Activated CD8-positive, alpha-beta memory T cell treated with anti-CD3 and anti-CD28 coated beads, Interleukin-2, amount 50 U/mL, for 4 hours (primary cell): ENCODE results near the gene HAUS2.
A peak's percentile ranks its signal among the peaks of the same experiment; 100 is the strongest.
"Not testable (repeated sequence)": the region's sequence is repeated elsewhere in the genome, so short reads cannot be mapped to it uniquely, and the experiment has no call there.

Experiments used
- DNase-seq: peaks from one replicate; pipeline ENCODE4 v3.0.0-alpha.2; 2020

HAUS2 gene

DNA sequence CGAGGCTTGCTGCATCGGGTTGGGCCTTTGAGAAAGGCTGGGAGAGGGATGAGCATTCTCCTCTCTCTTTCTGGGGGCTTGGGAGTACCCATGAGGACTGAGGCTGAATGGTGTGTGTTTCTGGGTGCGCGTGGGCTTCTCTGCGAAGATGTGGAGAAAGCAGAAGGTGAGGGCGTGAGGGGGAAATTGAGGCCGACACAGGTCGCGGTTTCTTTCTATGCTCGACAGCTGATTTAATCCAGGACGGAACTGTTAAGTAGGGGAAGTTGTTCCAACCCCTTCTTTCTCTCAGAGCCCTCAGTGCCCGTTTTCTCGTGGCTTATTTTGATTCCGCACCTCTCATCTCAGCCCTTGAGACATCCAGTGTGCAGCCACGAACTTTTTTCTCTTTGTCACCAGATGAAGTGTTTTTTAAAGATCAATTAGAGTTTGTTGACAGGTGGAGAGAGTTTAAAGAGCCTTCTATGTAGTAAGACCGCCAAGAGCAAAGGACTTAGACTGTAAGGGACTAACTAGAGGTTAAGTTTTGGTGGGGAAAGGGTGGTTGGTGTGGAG is 27.5 kb downstream of the HAUS2 start:
- no peak for DNase-seq

DNA sequence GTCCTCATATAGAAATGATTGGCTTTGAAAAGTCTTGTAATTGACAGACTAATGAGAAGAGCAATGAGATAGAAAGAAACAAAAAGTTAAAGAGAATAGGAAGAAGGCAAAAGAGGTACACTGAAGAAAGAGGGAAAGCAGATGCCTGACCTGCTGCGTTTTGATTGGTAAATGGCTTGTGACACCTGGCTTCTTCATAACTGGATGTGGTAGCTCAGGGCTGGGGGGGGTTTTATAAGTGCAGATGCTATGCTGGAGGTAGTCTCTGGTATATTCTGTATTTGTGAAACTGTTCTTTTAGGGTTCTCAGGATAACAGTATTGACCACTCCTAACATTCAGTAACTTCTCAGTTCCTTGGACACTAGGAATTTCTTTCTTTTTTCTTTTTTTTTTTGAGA is 28.1 kb downstream of the HAUS2 start:
- DNase-seq, result no peak

DNA sequence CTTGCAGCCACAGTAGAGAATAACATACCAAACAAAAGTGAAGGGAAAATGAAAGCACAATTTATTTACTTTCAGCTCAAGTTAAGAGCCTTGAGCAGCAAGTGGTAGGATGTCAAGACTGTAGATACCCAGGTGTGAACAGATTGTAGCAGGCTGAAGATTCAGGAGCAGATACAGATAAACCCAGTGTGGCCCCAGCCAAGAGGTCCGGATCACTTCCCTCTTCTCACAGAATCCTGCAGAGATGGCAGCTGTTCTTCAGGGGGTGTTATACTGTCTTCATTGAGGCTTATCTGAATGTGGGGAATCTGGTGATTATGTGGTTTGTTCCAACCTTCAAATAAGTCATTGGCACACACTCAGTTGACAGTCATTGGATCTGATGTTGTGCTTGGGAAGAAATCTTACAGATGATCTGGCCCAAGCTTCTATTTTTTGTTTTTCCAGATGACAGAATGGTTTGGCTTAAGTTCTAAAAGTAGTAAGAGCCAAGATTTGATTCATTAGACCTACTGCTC is 28.9 kb downstream of the HAUS2 start:
- DNase-seq, result no peak

DNA sequence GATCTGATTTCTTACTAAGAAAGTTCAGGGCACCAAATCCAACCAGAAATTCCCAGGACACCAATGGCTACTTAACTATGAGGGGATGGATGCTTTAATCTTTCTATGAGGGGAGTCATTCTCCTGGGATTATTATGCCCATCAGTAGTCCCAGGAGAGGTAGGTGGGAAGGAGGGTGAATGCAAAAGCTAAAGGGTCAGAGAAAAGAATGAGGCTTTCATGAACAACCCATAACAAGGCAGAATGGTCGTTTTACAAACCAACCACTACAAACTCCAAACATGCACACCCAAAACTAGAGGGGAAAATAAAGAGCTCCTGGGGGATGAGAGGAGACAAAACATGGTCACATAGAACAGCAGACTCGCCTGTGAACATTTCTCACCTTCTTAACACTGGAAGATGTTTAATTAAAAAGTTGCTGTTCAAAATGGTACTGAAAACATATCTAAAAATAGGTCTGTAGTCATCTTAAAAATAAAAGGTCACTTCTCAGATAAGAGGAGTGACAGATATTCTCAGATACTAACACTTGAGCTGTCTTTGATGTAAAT is 30.4 kb downstream of the HAUS2 start:
- DNase-seq, result no peak

DNA sequence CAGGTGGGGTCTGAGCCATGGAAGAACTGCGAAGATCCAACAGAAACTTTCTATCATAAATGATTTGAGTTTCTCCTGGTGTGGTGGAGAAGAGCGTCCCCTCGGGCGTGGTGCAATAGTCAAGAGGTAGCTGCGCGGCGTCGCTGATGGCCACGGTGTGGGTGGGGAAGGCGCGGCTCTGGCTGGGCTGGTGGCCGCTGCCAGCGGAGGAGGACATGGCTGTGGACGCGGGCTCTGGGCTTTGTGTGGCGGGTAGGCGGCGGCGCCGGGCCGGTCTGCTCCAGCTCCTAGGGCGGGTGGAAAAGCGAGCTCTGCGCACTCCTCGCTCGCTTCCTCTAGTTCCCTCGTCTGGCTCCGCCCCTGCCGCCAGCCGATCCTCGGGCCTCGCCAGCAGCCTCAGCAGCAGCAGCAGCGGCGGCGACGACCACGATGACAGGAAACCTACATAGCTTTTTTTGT is 32.7 kb downstream of the HAUS2 start:
- DNase-seq, result peak; percentile 79

DNA sequence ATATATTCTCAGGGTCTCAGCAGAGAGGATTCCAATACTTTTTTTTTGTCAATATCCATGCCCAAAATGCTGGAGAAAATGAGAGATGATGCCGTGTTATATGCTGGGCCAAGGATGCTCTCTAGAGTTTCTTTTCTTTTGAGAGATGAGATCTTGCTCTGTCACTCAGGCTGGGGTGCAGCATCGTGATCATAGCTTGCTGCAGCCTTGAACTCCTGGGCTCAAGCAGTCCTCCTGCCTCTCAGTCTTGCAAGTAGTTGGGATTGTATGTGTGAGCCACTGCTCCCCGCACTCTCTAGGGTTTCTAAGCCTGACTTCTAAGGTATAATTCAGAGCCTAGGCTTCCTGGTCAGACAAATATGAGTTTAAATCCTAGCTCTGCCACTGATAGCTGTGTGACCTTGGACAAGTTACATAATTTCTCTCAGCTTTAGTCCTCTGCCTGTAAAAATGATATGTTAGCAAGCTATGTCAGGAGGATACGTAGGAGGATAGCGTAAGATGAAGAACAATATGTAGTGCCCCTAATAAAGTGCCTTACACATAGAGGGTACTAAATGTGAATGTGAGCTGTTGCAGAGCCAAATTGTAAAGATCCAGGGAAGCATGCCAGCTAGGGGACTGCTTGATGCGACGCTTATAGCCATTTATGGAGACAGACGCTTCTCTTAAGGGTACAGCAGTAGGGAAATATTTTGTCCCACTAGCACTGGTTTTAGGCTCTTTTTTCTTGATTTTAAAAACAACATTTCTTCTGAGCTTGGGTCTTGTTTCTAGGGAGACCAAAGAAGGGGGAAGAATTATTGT is 34.1 kb downstream of the HAUS2 start:
- no peak for DNase-seq

DNA sequence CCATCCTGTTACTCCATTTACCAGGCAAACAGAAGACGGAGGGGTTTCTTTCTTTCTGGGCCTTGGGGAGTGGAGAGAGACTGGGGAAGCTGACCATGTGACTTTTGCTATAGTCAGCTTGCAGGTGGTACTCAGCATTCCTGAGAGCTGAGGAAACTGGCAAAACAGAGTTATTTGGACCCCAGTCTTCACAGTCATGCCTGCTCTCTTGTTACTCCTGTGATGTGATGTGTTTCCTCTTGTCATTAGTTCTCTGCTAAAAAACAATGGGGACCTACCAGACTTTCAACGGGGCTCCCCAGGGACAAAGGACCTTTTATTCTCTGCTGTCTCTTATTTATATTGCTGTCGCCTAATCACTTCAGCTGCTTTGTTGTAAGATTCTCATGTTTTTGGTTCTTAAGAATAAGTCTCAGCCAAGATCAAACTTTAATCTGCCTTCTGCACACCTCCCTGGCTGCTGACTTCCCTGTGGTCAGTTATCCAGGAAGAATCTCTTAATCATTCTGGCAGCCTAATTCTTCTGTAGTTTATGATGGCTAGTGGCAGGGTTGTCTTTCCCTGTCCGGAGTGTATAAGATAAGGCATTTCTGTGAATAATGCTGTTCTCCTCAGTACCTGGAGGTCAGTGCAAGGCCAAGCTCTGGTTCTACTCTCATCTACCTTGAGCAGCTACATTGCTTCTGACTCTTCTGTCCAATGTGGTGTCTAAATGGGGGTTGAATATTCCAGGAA is 35.6 kb downstream of the HAUS2 start:
- no peak for DNase-seq

DNA sequence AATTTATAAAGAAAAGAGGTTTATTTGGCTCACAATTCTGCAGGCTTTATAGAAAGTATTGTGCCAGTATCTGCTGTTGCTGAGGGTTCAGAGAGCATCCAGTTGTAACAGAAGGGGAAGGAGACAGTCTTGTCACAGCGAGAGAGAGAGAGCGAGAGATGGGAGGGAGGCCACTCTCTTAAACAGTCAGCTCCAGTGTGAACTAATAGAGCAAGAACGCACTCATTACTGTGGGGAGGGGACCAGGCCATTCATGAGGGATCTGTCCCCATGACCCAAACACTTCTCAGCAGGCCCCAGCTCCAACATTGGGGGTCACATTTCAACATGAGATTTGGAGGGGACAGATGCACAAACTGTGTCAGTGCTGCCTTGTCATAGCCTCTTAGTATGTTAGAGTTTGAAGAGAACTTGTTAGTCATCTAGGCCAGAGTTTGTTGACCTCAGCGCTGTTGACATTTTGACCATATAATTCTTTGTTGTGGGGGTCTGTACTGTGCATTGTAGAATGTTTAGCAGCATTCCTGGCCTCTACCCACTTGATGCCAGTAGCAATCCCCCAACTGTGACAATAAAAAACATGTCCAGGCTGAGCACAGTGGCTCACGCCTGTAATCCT is 42.1 kb downstream of the HAUS2 start:
- no peak for DNase-seq

DNA sequence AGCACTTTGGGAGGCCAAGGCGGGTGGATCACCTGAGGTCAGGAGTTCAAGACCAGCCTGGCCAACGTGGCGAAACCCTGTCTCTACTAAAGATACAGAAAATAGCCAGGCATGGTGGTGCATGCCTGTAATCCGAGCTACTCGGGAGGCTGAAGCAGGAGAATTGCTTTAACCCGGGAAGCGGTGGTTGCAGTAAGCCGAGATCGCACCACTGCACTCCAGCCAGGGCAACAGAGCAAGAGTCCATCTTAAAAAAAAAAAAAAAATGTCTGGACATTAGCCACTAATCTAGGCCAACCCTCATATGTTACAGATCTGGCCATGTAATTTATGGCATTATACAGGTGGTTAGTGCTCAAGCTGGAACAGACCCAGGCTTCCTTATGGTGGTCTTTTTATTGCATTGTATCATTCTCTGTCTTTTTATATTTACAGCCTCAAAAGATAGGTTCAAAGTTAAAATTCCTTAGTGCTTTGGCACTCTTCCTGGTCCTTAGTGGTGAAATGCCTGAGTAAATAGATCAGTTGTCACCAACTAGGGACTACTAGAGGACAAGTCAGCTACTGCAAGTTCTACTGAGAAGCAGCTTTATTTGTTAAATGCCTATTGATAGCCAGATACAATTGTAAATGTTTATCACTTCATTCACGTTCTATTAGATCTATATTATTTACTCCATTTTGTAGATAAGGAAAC is 42.7 kb downstream of the HAUS2 start:
- no peak for DNase-seq

DNA sequence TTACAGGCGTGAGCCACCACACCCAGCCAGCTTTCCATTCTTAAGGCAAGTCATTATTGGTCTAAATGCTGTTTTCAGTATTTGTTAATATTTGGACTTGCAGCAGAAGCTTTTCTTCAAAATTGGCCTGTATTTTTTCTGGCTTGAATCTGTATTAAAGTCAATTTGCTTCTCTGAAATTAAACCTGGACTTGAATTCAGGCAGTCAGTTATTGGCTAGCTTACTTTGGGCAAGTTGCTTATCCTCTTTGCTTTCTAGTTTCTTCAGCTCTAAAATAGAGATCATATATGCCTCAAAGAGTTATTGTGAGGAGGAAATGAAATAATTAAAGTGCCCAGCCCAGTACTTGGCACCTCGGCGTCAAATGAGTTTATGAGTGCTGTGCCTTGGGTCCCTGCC is 44.1 kb downstream of the HAUS2 start:
- no peak for DNase-seq

DNA sequence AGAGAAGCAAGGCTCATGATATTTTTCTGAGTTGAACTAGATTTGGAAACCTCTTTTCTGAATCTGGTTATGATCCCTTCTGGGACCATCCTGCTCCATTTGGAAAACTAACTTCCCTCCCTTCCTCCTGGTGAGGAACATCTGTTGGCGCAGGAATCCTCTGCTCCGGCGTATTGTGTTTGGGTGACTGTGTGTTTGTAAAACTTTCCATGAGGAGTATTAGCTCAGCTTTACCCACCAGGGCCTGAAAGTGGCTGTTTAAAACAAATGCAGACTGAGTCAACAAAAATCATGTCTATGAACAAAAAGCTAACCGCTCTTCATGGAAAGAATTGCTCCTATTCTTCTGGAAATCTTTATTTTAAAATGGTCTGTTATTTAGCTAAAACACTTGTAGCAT is 44.5 kb downstream of the HAUS2 start:
- DNase-seq, result no peak

DNA sequence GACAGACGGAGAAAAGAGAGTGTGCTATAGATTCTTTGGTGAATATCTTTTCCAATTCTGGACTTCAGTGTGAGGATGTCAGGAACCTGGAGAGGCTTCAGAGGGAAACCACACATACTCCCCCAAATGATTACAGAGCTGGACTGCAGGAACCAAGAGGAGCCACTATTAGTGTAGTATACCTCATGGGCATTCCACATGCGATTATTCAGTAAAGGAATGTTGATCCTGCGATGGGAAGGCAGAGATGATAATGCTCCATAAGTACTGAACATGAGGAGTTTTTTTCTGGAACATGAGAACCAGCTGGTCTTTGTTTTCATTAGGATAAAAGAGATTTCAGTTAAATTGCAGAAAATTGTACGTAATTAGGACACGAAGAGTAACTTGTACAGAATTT is 45.5 kb downstream of the HAUS2 start:
- DNase-seq, result no peak

DNA sequence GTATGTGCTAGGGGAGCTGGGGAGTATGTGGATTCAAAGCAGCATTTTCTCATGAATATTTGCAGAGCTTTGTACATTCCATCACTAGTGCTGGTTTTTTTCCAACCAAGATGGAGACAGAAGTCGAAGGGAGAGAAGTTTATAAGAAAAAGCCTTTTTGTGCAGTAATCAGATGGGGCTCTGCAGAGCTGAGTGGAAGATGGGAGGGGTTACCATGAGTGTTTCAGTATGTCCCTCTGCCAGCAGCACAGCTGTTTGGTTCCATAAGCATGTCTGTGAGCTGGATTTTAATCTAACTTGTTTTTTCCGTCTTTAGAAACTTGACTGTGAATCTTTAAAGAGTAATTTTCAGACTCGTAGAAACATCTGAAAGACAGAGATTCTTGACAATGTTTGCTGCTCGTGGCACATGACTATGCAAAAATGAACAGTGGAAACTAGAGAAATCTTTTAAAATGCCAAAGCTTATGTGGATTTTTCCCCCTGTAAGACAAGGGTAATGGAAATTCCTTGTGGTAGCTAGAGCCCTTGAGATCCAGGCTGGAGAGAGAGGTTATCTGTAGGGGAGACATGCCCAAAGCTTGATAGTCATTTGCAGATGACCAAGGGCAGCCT is 47.1 kb downstream of the HAUS2 start:
- no peak for DNase-seq

DNA sequence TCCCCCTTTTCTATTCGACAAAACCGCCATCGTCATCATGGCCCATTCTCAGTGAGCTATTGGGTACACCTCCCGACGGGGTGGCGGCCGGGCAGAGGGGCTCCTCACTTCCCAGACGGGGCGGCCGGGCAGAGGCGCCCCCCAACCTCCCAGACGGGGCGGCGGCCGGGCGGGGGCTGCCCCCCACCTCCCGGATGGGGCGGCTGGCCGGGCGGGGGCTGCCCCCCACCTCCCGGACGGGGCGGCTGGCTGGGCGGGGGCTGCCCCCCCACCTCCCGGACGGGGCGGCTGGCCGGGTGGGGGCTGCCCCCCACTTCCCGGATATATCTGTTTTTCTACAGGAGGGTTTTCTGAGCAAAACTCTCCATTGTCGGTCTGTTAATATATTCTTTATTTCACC is 52.7 kb downstream of the HAUS2 start:
- DNase-seq, result not testable (repeated sequence)

DNA sequence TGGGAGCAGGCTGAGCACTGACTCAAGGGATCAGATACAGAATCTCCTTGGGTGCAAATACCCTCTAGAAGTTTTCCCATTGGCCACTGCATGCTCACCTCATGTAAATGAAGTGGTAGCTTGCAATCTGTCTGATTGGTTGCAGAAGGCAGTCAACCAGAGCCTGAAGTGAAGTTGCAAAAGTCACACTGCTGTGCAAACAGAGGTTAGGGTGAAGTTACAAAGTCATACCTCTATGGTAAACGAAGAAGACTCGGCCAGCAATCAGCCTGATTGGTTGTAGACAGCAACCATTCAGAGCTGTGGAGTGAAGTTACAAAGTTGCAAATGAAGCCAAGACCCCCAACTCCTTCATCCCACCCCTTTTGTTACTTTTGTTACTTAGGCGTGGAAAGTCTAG is 53.9 kb downstream of the HAUS2 start:
- no peak for DNase-seq

DNA sequence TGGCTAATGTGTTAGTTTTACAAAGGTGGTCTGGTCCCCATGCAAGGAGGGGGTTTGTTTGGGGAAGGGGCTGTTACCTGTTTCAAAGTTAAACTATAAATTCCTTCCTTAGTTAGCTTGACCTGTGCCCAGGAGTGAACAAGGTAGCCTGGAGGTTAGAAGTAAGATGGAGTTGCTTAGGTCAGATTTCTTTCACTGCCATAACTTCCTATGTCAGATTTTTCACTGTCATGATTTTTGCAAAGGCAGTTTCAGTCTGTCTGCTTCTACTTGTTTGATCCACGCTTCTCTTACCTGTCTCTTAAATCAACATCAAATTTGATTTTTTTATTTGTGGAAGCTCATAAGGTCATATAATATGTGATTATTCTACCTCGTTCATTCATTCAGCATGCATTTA is 55.3 kb downstream of the HAUS2 start:
- no peak for DNase-seq

DNA sequence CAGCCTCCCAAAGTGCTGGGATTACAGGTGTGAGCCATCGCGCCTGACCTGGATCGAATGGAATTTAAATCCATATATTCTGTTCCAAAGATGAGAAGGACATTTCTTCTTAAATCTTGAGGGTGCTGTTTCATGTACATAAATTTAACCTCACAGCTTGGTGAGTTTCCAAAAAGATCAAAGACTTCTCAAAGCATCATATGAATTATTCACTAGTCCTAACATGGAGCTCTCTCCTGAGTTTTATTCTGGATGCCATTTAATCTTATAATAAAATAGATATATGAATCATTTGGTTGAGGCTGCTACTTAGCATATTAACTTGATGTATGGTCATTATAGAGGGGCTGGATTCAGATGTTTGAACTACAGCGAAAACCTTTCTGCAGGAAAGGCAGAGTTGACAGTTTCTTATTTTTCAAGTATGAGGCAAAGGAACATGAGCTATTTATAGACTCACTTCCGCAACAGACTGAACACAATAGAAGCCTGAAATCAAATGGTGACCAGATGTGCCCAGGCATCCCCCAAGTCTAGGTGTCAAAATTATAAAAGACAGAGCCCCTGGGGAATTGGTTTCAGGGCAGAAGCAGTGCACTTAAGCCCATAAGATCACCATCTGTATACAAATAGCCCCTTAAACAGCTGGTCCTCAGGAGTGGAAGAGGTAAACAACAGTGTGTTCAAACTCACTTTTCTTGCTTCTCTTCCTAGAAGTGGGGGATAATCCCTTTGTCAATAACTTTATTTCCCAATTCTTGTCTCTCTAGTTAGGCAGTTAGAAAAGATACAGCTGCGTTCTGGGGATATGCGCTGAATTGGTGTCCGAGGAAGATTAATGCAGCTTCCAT is 56.5 kb downstream of the HAUS2 start:
- DNase-seq, result no peak

DNA sequence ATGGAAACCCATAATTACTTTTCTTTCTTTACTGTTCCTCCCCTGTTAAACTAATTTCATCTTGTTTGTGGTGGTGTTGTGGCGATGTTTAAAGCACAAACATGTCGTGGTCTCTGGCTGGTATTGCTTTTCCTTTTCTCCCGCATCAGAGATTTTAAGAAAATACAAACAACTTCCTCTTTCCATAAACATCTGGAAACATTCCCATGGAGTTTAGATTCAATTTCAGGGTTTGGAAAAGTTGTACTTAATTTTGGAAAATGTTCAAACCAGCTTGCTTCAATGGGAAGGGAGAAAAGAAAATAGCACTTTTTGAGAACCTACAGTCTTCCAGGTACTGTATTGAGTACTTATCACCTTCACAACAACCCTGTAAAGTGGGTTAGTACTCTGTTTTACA is 57.2 kb downstream of the HAUS2 start:
- no peak for DNase-seq

DNA sequence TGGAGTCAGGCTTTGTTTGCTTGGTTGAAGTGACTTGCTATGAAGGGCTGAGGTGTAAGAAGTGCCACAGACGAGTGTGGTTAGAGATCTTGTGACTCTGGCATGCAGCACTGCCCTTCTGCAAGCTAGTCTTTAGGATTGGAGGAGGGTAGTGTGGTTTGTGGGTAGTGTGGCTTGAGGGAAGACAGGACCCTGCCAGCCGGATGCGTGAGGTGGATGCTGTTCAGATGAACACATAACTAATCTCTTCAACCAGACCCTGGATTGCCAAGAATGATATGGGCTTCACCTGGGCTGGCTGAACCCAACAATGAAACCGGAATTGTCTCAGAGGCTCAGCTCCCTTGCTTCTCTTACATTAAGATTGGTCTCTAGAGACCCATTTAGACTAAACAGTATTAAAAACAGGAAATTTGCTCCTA is 59.5 kb downstream of the HAUS2 start:
- DNase-seq, result peak; percentile 23

DNA sequence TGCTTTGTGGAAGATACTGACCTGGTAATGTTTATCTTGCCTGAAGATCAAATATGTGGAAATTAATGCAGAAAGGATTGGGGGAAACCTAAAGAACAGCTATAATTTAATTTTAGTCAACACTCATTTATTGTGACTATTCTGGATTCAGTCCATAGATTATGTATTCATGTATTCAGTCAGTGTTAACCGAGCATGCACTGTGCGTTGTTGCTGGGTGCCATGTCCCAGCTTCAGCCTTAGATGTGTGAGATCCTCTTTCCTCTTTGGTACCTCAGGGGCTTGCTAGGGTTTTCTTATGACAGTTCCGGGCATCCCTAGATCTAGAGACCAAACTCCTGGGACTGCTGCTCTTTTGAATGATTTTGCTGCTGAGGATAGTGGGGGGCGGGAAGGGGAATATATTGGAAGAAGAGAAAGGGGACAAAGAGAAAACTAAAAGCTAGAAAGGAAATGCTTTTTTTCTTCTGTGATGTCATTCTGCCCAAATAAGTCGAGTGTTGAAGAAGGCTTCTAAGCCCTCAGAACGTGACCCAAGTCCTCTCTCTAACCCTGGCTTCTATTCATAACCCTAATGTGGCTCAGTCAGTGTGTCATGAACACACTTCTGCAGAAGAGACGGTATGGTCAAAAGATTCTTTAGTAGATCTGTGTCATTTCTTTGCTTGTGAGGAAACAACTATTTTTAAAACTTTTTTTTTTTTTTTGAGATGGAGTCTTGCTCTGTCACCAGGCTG is 60.3 kb downstream of the HAUS2 start:
- DNase-seq, result no peak
